HG03439 (cell line): ENCODE measurements around the gene CRMP1.

Experiments
- ATAC-seq: cut with Tn5 transposase; IDR thresholded peaks from one replicate; pipeline ENCODE4 v1.9.1; 2021; ENCODE audit warnings: mild to moderate bottlenecking, moderate library complexity; ENCODE audit not compliant: unreplicated experiment

The CRMP1 gene

DNA sequence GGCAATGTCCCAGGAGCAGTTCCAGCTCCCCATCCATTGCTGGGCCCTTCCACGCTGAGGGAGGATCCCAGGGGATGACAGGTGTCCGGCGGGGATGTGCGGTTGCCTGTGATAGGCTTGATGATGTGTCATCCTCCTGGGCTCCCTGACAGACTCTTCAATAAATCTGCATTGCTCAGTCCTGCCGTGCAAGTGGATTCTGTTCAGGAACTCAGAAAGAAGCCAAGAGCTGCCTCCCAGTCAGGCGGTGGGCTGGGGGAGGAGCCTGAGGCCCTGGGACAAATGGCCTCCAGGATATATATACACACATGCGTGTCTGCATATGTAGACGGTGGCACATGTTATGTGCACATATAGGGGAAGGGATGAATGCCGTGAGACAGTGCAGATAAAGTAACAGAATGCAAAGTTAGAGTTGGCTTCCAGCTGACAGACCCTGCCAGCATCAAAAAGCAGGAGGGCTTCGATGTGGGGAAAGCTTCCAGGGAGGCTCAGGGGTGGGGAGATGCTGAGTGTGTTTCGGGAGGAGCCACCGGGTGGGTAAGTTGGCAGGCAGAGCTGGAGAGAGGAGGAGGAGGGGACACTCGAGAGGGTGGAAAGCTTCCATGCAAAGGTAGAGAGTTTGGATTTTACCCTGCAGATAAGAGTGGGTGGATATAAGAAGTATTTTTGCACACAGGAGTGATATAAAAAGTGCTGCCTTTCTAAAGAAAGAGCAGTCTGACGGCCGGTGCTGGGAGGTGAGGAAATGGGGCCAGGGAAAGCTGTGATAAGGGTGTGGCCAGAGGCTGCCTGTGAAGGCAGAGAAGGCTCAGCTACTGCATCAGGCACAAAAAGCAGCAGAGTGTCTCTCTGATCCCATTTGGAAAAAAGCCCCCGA is 28.5 kb upstream of the CRMP1 start:
- ATAC-seq = no peak

DNA sequence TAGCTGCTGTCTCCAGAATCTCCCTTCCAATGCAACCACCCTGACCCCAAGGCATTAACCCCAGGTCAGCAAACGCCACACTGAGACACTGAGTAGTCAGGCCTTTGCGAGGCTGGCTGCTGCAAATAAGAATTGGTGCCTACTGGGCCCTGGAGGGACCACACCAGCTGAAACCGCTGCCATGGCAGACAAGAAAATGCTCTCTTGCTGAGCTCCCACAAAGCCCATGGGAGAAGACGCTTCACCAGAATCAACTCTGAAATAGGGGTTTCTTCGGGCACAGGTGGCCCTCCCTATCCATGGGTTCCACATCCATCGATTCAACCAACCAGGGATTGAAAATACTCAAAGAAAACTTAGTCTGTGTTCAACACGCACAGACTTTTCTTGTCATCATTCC is 26.7 kb upstream of the CRMP1 start:
- no peak for ATAC-seq

DNA sequence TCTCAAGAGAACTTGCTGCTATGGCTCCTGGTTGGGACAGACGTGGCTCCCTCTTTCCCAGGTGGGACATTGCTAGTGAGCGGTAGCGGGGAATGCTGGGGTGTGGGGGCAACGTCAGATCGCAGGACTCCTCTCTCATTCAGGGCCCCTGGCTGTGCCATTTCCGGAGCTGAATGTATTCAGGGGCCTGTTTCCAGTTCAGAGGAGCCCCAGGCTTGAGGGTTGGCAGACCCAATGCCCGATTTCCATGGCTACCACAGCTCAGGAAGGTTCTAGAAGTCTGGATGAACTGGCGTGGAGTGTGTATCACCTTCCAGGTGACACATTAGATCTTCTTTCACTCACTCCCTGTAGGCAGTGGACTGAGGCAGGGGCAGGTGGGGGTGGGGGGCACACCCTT is 26.2 kb upstream of the CRMP1 start:
- ATAC-seq = no peak

DNA sequence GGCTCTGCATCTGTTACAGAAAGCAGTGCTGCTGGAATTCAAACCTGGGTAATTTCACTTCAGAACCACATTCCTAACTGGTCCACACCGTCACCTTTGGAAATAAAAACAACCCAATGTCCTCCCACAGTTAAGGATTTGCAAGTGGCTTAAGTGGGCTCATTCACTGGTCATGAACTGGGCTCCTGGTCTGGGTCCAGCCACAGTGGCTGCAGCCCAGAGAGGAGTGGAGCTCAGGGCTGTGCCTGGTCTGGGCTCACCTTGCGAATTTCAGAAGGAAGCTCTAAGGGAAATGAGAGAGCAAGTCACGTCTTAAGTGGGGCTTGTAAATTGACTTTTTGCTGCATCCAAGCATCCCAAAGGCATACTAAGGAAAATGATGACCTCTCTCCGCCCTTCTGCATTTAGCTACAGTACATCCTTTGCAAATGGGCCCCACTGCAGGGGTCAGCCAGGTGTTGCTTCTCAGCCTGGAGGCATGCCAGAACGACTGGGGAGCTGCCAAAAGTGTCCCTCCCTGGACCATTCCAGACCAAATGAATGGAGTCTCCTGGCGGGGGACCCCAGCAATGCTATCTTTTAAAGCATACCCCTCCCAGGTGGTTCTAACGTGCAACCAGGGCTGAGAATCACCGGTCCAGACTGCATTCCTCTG is 25.6 kb upstream of the CRMP1 start:
- no peak for ATAC-seq

DNA sequence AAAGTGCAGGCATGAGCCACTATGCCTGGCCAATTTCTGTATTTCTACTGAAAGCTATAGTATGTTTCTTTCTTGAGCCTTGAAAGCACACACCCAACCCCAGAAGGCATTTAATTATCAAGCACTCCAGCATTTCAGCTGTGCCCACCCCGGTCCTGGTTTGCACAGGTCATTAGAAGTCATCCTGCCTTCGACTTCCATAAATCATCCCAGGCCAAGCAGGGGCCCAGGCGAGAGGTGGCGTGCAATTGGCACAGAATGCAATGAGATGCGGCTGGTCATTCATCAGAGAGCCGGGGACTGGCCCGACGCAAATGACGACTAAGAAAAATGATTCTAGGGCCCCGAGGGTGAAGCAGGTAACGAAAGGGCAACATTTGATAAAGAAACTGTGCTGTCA is 24.8 kb upstream of the CRMP1 start:
- ATAC-seq = no peak

DNA sequence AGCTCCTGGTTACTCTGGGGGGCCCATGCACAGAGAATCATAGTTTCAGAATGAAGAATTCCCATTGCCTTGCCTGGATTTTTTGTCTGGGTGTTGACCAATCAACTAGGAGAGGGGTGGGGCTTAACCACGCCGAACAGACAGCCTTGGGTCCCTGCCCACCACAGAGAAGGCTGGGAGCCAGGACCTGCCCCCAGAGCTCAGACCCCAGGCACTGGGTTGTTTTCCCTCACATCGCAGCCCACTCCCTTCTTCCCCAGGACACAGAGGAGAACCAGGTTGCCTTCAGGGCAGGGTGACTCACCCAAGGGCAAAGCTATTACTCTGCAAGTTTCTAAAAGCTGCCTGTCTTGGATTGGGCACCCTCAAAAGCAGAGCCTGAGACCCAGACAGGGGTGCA is 23.3 kb upstream of the CRMP1 start:
- ATAC-seq = no peak

DNA sequence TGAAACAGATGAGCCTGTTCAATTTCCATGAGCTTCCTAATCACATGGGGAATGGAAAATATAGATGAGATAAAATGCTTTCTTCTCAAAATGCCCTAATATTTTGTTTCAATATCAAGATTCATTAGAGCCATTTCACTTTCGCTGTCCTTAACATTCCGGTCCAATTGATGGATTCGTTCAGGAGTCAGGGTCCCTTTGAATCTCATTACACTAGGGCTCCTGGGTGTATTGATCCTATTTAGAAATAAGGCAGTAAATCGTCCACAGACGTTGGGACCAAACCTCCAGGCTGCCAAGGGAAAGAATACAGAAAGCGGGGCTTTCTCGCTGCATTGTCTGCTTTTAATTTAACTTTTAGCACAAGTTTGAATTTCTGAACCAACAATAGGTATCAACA is 20.6 kb upstream of the CRMP1 start:
- ATAC-seq = no peak

DNA sequence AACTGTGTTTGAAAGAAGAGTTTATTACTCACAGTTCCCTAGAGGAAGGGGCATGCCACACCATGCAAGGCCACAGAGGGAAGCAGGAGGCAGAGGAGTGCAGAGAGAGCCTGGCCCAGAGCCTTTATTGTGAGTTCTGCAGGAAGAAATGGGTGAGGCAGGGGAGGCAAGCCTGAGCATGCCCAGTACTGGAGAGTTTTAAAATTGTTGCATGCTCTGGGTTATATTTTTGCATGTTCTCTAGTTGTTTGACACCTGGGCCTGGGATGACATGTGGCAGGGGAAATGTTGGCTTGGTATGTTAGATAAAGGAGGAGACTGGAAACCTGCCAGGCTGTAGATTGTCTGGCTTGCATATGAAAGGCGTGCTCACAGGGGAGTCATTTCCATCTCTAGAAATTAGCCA is 19.7 kb upstream of the CRMP1 start:
- ATAC-seq = no peak

DNA sequence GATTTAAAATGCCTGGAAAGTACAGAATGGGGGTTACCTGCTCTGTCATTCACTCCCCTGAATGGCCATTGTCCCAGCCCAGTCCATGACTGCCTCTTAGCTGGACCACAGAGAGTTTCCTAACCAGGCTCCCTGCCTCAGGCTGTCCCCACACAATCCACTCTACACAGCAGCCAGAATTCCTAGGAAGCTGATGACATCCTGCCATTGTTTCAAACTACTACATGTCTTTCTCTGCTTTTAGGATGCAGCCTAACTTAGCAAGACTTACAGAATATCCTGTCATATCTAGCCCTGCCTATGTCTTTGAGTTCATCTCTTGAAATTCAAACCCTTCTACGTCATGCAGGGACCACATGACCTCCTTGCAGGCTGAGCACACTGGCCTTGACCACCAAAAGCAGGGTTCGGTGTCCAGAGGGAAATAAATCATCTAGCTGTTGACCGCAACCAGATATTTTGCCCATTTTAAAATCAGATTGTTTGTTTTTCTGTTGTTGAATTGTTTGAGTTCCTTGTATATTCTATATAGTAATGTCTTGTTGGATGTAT is 16.1 kb upstream of the CRMP1 start:
- no peak for ATAC-seq

DNA sequence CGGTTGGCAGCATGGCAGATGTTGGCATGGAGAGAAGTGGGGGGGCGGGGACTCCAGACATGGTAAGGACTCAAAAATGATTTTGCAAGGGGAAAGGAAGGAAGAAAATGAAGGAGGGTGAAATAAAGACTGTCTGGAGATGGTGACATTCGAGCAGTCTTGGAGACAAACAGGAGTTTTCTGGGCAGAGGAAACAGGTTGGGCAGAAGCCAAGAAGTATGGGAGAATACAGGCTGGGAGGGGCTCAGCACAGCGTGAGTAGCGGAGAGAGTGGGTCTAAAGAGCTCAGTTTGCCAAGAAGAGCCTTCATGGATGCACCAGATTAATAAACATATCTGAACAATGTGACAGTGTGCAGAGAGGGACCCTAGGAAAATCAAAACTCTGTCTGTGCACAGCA is 13.3 kb upstream of the CRMP1 start:
- ATAC-seq = no peak

DNA sequence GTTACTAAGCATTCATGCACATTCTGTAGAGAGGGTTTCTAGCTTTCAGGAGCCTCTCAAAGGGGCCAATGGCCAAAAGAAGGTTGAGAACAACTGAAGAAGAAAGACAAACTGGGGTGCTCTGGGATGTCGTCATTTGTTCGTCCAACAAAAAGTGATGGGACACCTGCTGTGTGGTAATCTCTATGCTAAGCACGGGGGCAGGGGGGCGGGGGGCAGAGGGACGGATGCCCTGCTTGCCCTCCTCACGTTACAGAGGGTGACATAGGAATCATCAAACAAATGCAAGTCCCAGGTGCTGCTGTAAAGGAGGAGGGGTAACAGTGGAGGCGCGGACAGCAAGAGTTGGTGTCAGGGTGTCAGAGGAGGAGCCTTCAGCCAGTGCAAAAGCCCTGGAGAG is 12.8 kb upstream of the CRMP1 start:
- ATAC-seq = no peak

DNA sequence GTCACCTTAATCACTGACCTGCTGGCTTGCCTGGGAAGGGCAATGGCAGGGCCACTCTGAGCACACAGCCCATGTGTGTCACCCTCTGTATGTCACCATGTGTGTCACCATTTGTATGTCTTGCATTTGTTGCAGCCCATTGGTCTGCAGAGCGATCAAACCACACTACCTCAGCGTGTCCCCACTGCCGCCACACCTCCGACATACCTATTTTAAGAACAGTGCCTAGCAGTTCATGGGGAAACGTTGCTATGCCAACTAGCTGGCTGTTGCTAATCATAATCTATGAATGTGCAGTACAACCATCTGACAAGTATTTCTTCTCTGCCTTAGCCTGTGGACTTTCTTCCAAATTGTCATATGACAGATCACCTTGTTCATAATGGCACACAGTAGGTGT is 8.0 kb upstream of the CRMP1 start:
- ATAC-seq = no peak

DNA sequence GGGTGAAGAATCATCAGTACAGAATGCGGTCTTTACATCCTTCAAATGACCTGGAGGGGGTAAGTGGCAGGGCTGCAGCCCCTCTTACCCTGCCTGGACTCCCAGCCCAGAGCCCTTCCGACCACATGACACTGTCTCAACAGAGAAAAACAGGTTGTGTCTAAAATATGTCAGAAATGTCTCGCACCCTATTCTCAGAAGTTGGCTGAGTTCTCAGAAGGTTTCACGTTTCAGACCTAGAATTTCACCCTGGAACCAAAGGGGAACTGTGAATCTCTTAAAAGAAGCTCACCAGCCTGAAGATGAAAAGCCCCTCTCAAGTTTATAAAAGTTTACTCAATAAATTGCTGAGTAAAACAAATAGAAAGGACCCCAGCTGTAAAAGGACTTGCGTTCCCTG is 7.0 kb upstream of the CRMP1 start:
- ATAC-seq = no peak

DNA sequence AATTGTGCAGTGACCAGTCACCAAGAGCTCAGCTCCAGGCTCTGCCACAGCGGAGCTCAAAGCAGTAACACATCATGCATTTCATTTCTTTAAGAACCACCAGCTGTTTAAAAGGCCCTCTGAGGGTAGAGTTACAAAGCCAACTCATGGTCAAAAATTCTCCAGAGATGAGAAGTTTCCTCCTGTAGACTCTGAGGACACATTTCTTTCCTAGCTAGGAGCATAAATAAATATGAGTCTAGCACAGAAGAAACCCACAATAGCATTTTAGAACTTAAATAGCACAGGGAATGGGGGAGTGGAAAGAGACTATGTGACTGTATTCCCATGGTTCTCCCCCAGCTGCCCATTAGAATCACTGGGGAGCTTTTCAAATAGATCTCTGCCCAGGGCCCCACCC is 6.5 kb upstream of the CRMP1 start:
- no peak for ATAC-seq

DNA sequence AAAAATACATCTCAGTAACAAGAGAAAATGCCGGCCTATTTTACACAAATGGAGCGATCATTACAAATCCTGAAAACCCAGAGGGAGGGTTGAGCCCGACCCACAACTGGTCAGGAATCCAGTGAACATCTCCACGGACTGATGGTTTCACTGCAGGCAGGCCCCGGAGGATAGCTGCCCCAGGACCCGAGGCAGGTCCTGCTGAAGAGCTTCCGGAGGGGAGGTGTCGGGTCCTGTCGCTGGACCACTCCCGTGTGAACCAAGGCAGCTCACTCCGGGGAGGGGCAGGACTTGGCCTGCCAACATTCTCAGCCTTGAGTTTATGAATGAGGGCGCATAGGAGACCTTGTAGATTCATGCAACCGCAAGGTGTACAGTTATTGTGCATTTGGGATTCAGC is 4.8 kb upstream of the CRMP1 start:
- no peak for ATAC-seq

DNA sequence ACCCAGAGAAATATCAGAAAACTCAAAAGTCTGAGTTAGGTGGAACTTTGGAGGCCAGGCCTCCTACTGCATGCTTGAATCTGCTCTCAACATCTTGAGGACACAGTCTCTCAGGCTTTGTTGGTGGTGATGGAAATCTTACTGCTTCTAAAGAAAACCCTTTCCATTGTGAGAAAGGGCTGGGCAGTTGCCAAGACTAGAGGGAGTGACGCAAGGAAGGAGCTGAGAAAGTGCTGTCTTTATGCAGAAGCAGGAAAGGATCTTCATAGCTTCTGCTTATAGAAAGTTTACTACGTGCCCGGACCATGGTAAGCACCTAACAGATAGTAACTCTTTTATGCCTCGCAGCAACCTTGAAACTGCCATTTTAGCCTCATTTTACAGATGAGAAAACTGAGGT is 2.4 kb upstream of the CRMP1 start:
- no peak for ATAC-seq

DNA sequence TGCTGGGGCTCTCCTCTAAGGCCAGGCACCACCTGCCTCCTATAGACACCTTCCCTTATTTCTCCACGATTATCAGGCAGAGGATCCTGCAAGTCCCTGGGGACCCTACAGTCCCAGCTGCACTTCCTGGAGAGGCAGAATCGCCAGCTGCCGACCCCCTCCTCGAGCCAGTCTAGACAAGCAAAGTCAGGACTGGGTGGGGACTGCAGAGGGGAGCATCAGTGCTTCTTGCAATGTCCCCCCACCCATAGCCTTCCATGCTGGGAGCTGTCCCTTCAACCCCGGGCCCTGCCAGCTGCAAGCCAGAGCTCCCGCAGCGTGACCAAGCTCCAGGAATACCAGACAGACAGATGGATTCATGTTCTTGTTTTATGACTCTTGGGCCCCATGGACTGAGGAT is 1.4 kb upstream of the CRMP1 start:
- no peak for ATAC-seq

DNA sequence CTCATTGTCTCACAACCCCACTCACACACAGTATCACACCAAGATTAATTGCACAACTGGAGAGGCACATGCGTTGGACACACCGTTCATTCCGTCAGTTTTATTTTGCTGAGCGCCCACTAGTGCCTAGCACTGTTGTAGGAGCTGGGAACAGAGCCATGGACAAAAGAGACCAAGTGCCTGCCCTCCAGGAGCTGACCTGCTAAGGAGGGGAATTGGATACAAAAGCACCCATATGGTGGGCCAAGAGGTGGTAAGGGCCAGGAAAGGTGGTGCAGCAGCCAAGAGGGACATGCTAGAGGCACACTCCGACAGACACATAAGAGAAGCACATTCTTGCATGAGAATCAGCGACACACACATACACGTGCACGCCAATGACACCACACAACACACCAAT is 705 bp upstream of the CRMP1 start:
- no peak for ATAC-seq

DNA sequence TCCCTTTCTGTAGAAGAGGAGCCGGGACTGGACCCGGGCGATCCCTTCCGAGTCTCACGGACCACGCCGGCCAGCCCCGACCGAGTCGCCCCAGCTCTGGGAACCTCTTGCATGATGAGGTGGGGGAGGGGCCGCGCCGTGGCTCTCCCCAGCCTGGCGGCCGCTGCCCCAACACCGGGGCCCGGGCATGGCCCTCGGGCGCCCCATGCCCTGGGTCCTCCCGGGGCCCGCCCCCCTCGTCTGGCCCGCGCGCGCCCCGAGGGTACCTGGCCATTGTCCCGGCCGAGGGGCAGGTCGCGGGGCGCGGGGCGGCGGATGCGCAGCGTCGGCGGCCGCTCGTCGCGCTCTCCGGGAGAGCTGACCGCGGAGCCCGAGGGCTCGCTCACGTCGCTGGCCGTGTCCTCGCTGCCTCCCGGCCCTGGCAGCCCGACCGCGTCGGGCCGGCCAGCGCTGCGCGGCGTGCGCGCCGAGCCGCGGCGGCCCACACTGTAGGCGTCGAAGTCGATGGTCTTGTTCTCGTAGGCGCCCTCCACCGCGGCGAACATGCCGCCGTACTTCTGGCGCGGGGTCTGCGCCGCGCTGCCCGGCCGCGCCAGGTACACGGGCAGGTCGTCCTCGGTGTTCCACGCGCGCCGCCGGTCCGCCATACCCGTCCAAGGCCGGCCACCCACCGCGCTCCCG is 423 bp downstream of the CRMP1 start:
- ATAC-seq = no peak

DNA sequence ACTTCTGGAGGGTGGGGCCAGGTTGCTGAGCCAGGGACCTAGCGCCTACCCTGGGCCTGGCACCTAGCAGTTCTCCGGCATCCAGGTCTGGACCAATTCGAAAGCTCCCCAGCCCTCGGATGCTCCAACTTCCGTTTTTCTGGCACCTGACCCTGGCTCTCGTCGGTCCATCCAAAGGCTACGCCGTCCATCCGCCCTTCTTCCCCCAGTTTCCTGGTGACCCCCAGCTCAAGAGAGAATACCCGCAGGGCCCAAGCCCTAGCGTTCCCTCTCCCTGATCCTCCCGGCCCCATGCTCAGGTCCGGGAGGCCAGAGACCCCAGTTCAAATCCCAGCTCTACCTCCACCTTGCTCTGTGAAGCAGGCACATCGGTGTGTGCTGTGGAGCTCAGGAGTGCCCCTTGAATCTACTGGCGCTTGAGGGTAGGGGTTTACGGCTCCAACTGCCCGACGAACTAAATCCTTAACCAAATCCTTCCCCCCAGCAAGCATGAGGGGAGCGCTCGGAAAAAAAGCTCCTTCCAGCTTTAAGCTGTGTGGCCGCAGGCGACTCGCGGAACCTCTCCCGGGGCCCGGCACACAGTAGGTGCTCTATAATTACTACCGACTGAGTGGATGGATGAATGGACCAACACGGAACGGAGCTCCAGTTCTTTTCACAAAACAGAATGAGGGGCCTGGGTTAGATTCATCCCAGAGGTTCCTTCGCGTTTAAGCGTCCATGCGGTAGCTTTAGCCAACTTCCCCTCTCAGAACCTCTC is 1.1 kb downstream of the CRMP1 start:
- no peak for ATAC-seq
